Stimulated activated CD8-positive, alpha-beta memory T cell treated with anti-CD3 and anti-CD28 coated beads, Interleukin-2, amount 100 ng/mL, for 1 hour (primary cell): Measurements from ENCODE around the gene EWSR1.

ENCODE experiments used
- DNase-seq, 2 donors: peaks; one replicate each; pipeline ENCODE4 v3.0.0-alpha.2; 2020; ENCODE audit warnings: low read depth in 2 of 2

EWSR1 gene

GRCh38 chr22:29306175-29306834 lies 38.2 kb downstream of the EWSR1 start, which contains the start of gene GAS2L1:
Gene GAS2L1 (plus strand): TSS chr22:29306650. CDS start chr22:29308106, 1,456 bp downstream.
- peak in 1 of 2 donors; percentile 16 for DNase-seq

- no peak for DNase-seq
These were observed 38.9 kb downstream of the EWSR1 start for GRCh38 chr22:29306835-29307595.

- DNase-seq: no peak
These were observed 39.6 kb downstream of the EWSR1 start for GRCh38 chr22:29307596-29308147.

GRCh38 chr22:29308148-29308790 lies 40.2 kb downstream of the EWSR1 start:
- no peak for DNase-seq

GRCh38 chr22:29308791-29309262 lies 40.8 kb downstream of the EWSR1 start:
- no peak for DNase-seq

GRCh38 chr22:29309332-29310064 lies 41.4 kb downstream of the EWSR1 start:
- DNase-seq: no peak

GRCh38 chr22:29310065-29310862 lies 42.2 kb downstream of the EWSR1 start:
- no peak for DNase-seq

- DNase-seq: peak; percentile 25 to 31
These were observed 42.8 kb downstream of the EWSR1 start for GRCh38 chr22:29310863-29311339.

- DNase-seq: no peak
These were observed 43.6 kb downstream of the EWSR1 start for GRCh38 chr22:29311464-29312217.

- DNase-seq: no peak
These were observed 44.4 kb downstream of the EWSR1 start for GRCh38 chr22:29312218-29313125.

- no peak for DNase-seq
These were observed 45.1 kb downstream of the EWSR1 start for GRCh38 chr22:29313126-29313575.

- DNase-seq: no peak
These were observed 45.8 kb downstream of the EWSR1 start for GRCh38 chr22:29313576-29314466.

- DNase-seq: no peak
These were observed 46.6 kb downstream of the EWSR1 start for GRCh38 chr22:29314537-29315285.

- DNase-seq: no peak
These were observed 47.4 kb downstream of the EWSR1 start, which contains the start of gene RASL10A for GRCh38 chr22:29315286-29316140. Gene RASL10A (minus strand): TSS chr22:29315697. CDS start chr22:29315246, 451 bp downstream.

GRCh38 chr22:29316141-29316828 lies 48.2 kb downstream of the EWSR1 start:
- DNase-seq: no peak
